ENCODE measurements around the gene EIF5AL1. TPM values are rescaled to one million over a fixed set of nuclear protein-coding genes. Genes with fewer than 3 reads are reported as not detected.

EIF5AL1 gene
- total RNA-seq, 1 donor from 2014 or later = 0.21 TPM

DNA sequence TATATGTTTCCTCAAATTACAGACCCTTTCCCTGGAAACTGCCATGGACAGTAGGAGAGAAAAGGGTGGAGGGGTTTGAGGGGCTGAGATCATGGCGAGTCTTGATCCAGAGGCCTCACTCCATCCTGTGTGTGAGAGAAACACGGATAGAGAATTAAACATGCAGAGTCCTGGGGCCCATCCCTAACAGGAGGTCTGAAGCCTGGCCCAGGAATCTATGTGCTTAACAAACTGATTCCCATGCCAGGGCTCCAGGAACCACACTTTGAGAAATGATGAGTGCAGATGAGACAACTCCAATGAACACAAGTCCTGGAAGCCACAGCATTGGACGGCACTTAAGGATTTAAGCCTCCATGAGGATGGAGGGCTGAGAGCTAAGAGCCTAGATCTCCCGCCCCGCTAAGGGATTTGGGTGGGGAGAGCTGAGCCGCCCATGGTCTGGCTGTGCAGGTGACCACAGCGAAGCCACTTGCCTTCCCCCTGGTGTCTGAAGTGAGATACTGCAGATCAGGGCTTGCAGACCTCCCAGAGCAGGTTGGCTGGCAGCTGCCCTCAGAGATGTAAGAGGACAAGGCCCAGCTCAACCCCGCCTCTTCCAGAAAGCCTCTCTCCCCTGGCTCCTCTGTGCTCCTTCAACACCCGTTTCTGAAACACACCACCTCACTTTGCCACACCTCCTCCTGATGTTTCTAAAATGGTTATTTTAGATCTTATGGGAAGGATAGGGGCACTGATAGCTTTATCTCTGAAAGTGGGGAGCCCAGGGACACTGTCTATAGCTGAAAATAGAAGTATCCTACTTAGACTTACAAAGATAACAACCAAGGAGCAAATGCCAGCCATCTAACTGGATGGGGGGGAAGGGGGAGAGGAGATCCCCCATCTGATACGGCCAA is 24.8 kb upstream of the EIF5AL1 start:
- TF ChIP-seq, protein P1, sequence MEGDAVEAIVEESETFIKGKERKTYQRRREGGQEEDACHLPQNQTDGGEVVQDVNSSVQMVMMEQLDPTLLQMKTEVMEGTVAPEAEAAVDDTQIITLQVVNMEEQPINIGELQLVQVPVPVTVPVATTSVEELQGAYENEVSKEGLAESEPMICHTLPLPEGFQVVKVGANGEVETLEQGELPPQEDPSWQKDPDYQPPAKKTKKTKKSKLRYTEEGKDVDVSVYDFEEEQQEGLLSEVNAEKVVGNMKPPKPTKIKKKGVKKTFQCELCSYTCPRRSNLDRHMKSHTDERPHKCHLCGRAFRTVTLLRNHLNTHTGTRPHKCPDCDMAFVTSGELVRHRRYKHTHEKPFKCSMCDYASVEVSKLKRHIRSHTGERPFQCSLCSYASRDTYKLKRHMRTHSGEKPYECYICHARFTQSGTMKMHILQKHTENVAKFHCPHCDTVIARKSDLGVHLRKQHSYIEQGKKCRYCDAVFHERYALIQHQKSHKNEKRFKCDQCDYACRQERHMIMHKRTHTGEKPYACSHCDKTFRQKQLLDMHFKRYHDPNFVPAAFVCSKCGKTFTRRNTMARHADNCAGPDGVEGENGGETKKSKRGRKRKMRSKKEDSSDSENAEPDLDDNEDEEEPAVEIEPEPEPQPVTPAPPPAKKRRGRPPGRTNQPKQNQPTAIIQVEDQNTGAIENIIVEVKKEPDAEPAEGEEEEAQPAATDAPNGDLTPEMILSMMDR (conservative IDR thresholded peaks at IDR 0.05) = peak; percentile 80
- Mint-ChIP-seq H3K4me3 (no peak overlapping the region), H3K4me1 (peaks cover 8% of the 10 kb centered on the region), H3K9me3 (no peaks in the 10 kb centered on the region), H3K36me3 (ENCODE audit: low read depth) (no peaks in the 10 kb centered on the region), H3K27me3 (ENCODE audit: low read depth) (no peaks in the 10 kb centered on the region), H3K27ac (ENCODE audit: unreplicated experiment) (no peak overlapping the region)
- peak; percentile 38 for DNase-seq (ENCODE audit: low read depth, low spot score)

DNA sequence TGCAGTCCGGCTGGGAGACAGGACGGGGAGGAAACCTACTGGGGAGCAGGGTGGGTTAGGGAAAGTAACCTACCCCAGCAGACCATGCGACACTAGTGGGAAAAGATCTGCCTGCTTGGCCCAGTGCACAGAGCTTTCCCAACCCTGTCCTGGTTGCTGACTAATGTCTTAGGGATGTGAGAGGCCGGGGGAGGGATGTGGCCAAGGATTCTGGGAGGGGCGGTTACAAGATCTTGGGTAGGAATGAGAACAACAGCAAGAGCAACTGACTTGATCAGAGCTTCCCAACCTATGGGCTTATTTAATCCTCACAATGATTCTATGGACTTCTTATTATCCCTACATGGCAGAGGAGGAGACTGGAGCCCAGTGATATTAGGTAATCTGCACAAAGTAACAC is 24.0 kb upstream of the EIF5AL1 start:
- H3K4me3 Mint-ChIP-seq = no peak overlapping the region
- no peak overlapping the region for H3K27ac Mint-ChIP-seq (ENCODE audit: unreplicated experiment)
- no peaks in the 10 kb centered on the region for H3K36me3 Mint-ChIP-seq (ENCODE audit: low read depth)
- H3K27me3 Mint-ChIP-seq (ENCODE audit: low read depth) = no peaks in the 10 kb centered on the region
- no peaks in the 10 kb centered on the region for H3K9me3 Mint-ChIP-seq
- H3K4me1 Mint-ChIP-seq = peaks cover 8% of the 10 kb centered on the region
- DNase-seq (ENCODE audit: low read depth, low spot score) = no peak
- TF ChIP-seq, protein P1 (conservative IDR thresholded peaks at IDR 0.05) = no peak

DNA sequence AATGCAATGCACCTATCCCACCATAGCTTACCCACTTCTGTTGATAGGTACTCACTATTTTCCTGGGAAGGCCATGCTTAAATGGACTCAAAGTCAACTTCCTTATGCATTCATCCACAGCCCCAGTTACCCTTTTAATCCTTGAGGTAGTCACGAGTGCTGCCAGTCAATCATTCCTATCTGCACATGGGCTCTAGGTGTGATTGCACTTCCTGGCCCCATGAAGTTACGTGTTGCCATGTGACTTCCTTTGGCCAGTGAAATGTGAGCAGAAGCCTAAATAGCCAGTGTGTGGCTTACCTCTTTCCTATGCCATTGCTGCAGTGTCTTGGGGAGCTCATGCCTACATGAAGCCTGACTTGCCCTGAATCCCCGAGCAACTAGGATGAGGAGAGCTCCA is 23.5 kb upstream of the EIF5AL1 start:
- TF ChIP-seq, protein P1 (conservative IDR thresholded peaks at IDR 0.05) = no peak

DNA sequence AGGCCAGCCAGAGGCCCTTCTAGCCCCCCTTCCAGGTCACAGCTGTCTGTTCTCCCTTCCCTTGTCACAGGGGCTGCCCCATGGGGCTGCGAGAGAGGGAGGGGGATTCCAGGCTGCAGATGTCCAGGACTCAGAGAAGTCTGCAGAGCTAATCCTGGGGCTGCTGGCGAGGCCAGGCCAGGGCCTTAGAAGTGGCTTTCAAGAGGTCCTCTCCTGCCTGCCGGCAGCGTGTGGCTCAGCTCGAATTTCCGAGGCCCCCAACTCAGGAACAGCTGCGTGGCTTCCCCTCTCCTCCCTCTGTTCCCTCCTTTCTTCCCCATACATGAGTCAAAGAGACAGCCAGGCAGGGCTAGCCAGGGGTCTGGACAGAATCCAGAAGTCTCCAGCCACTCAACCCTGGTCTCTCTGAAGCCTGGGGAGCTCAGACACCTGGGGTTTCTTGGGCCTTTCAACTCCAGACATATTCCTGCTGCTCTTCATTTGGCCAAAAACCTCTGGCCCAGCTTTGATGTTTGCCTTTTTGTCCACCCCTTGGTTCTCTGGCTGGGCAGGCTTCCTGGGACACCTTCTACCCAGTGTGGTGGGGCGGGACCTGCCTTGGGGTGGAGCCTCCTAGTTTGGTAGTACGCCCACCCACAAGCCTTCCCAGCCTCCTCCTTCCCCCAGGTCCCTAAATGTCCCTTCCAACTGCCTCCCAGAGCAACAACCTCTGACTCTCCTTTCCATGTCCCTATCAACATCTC is 21.8 kb upstream of the EIF5AL1 start:
- no peaks in the 10 kb centered on the region for H3K36me3 Mint-ChIP-seq (ENCODE audit: low read depth)
- DNase-seq (ENCODE audit: low read depth, low spot score) = no peak
- TF ChIP-seq, protein P1 (conservative IDR thresholded peaks at IDR 0.05) = no peak
- no peaks in the 10 kb centered on the region for H3K27me3 Mint-ChIP-seq (ENCODE audit: low read depth)
- H3K9me3 Mint-ChIP-seq = no peaks in the 10 kb centered on the region
- no peak overlapping the region for H3K4me3 Mint-ChIP-seq
- no peak overlapping the region for H3K27ac Mint-ChIP-seq (ENCODE audit: unreplicated experiment)
- H3K4me1 Mint-ChIP-seq = peaks cover 8% of the 10 kb centered on the region

More for the DNA sequence above, 23.5 kb upstream of the EIF5AL1 start:
- Mint-ChIP-seq H3K36me3 (ENCODE audit: low read depth) (no peaks in the 10 kb centered on the region), H3K27ac (ENCODE audit: unreplicated experiment) (no peak overlapping the region), H3K4me3 (no peak overlapping the region), H3K27me3 (ENCODE audit: low read depth) (no peaks in the 10 kb centered on the region), H3K9me3 (no peaks in the 10 kb centered on the region), H3K4me1 (peaks cover 8% of the 10 kb centered on the region)
- DNase-seq (ENCODE audit: low read depth, low spot score) = no peak

DNA sequence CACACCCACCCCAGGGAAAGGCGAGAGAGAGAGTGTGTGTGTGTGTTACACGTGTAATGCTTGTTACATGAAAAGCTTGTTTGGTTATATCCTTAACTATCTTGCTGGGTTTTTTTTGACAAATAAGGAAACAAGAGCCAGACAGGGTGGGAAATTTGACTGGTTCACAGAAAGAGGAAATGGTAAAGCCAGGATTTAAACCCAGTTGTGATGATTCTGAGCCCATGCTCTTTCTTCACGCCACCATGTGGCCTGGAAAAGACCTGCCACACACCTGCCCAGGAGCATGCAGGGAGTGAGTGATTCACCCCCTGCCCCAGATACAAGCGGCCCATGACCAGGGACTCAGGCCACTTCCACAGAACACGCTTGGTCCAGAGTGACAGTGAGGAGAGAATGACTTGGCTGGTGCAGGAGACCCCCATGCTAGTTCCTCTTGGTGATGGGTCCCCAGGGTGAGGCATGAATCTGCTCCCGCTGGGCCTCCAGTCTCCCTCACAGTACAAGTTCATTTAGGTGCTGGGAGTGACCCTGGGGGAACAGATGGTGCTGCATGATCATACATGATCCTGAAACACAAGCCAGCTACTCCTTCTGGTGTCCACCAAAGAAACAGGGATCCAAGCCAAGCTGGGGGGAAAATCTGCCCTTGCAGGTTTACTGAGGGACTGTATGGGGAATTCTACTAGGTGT is 21.0 kb upstream of the EIF5AL1 start:
- Mint-ChIP-seq H3K4me1 (peaks cover 8% of the 10 kb centered on the region), H3K27ac (ENCODE audit: unreplicated experiment) (no peak overlapping the region), H3K4me3 (no peak overlapping the region), H3K27me3 (ENCODE audit: low read depth) (no peaks in the 10 kb centered on the region), H3K9me3 (no peaks in the 10 kb centered on the region), H3K36me3 (ENCODE audit: low read depth) (no peaks in the 10 kb centered on the region)
- DNase-seq (ENCODE audit: low read depth, low spot score) = no peak
- TF ChIP-seq, protein P1 (conservative IDR thresholded peaks at IDR 0.05) = no peak
